Psoas muscle (tissue), 8 donors: ENCODE measurements around the gene SEMA3G. TPM values are rescaled to one million over a fixed set of nuclear protein-coding genes. Genes with fewer than 3 reads are reported as not detected.

ENCODE experiments used
- ATAC-seq, 4 donors: fragments of 200-7000 bp; cut with Tn5 transposase; one replicate each; pipeline ENCODE4 v1.9.1; 2020; ENCODE audit warnings: moderate library complexity in 3 of 4, mild to moderate bottlenecking in 2 of 4
- DNase-seq, 2 donors: peaks; one replicate each; pipeline ENCODE4 v3.0.0-alpha.2; 2020
- H3K27ac ChIP-seq: fragments of 200-600 bp; one replicate; pipeline ENCODE4 v1.8.0; 2022
- H3K27me3 ChIP-seq, 3 donors: fragments of 200-600 bp in 1 of 3; one replicate each; pipeline versions ENCODE4 v1.6.1 to v1.8.0; 2013 to 2022; ENCODE audit warnings: low read length in 2 of 3, mild to moderate bottlenecking in 2 of 3, moderate library complexity in 1 of 3; ENCODE audit not compliant: insufficient read depth in 3 of 3
- H3K36me3 ChIP-seq, 2 donors: fragments of 200-600 bp in 1 of 2; one replicate each; pipeline versions ENCODE4 v1.6.1 to v1.8.0; 2013 to 2022; ENCODE audit warnings: low read depth in 1 of 2, mild to moderate bottlenecking in 1 of 2, moderate library complexity in 1 of 2; ENCODE audit not compliant: insufficient read depth in 1 of 2
- H3K4me1 ChIP-seq: fragments of 200-600 bp; one replicate; pipeline ENCODE4 v1.8.0; 2022
- H3K4me3 ChIP-seq: fragments of 200-600 bp; one replicate; pipeline ENCODE4 v1.8.0; 2022; ENCODE audit warnings: mild to moderate bottlenecking
- H3K9me3 ChIP-seq: fragments of 200-600 bp; one replicate; pipeline ENCODE4 v1.8.0; 2022
- CTCF ChIP-seq: fragments of 200-600 bp; IDR thresholded peaks from one replicate; pipeline ENCODE4 v1.8.0; 2022; ENCODE audit warnings: antibody characterized with exemption
- WGBS, 3 donors: extraction: QIAGEN DNeasy Blood & Tissue Kit; methylation state at CpG; one replicate each; pipeline versions ENCODE4 v1.1.6 to v1.1.7; 2013; 5-methylcytosine and 5-hydroxymethylcytosine counted together
- intact Hi-C, 2 donors: fragments of 100-400 bp; cut with DNase I; formaldehyde crosslinking; loops; one replicate each; pipeline versions ENCODE4 v1.11.0 to v1.14.2; 2022
- polyA plus RNA-seq, 3 donors: library from polyadenylated mRNA; stranded (reverse); fragments of 200-250 nt; gene quantifications; one replicate each; pipeline ENCODE4 v1.2.3, GENCODE V29; 2013
- total RNA-seq, 4 donors: library from RNA; stranded (reverse); fragmentation: NEBNext Ultra II Directional in 2 of 4; extraction: Animal tissue kit (Norgen Biotek cat#: 25700) in 2 of 4; gene quantifications; one replicate each; pipeline versions ENCODE4 v1.2.1 to v1.2.4, GENCODE V29; 2021 to 2023
- donor health status: healthy with polysubstance abuse.
- donor health status: DM: no; HTN: no; CAD: no; lungs with moderate emphysema.
- donor health status: Bipolar disorder and iron deficiency.
- donor health status: healthy.
- donor health status: DM: yes; HTN: yes; CAD: no.
- donor health status: DM: no; HTN: no; CAD: no.
- donor health status: DM: no; HTN: no; CAD: no.
- donor health status: DM: yes; HTN: yes; CAD: no.

The SEMA3G gene
- total and polyA plus RNA-seq, 7 donors, result 6.0 to 13.8 (median 6.5) TPM

- no peak overlapping the region for H3K4me3 ChIP-seq
- no peaks in the 10 kb centered on the region for H3K27me3 ChIP-seq
- no peaks in the 10 kb centered on the region for H3K36me3 ChIP-seq
- 89 to 91% (median 89%) methylated on average over 12 of the region's 12 CpGs for WGBS, 3 donors
- DNase-seq (no peak), ATAC-seq (no peak)
- no peak overlapping the region for H3K27ac ChIP-seq
- H3K9me3 ChIP-seq, result no peaks in the 10 kb centered on the region
- TF ChIP-seq CTCF, result no peak
- intact Hi-C loops, result no loop called here
- no peaks in the 10 kb centered on the region for H3K4me1 ChIP-seq
Measured at GRCh38 chr3:52440249-52440551, 4.7 kb downstream of the SEMA3G start.

- no peak for ATAC-seq
- Histone ChIP-seq H3K36me3 (no peaks in the 10 kb centered on the region), H3K4me1 (no peaks in the 10 kb centered on the region), H3K4me3 (no peak overlapping the region), H3K27ac (no peak overlapping the region), H3K27me3 (no peaks in the 10 kb centered on the region), H3K9me3 (no peaks in the 10 kb centered on the region)
- 90 to 94% (median 93%) methylated on average over 16 of the region's 16 CpGs for WGBS, 3 donors
- TF ChIP-seq CTCF, result no peak
- intact Hi-C loops, result no loop called here
- DNase-seq, result no peak
Measured at GRCh38 chr3:52439426-52440248, 5.3 kb downstream of the SEMA3G start.

GRCh38 chr3:52438579-52439425 is 6.1 kb downstream of the SEMA3G start:
- no peak overlapping the region for H3K27ac ChIP-seq

GRCh38 chr3:52438104-52438376 is 6.9 kb downstream of the SEMA3G start:
- no peak for TF ChIP-seq CTCF
- peaks cover 3% of the 10 kb centered on the region for H3K4me1 ChIP-seq

More at GRCh38 chr3:52438579-52439425, 6.1 kb downstream of the SEMA3G start:
- ATAC-seq, result no peak
- Histone ChIP-seq H3K9me3 (no peaks in the 10 kb centered on the region), H3K27me3 (no peaks in the 10 kb centered on the region), H3K4me1 (no peaks in the 10 kb centered on the region), H3K36me3 (no peaks in the 10 kb centered on the region), H3K4me3 (no peak overlapping the region)
- intact Hi-C loops, result no loop called here
- no peak for DNase-seq
- no peak for TF ChIP-seq CTCF
- WGBS, 3 donors, result 85 to 88% (median 87%) methylated on average over 9 of the region's 9 CpGs

More at GRCh38 chr3:52438104-52438376, 6.9 kb downstream of the SEMA3G start:
- DNase-seq (no peak), ATAC-seq (no peak)
- H3K27me3 ChIP-seq, result no peaks in the 10 kb centered on the region
- intact Hi-C loops, result no loop called here
- H3K36me3 ChIP-seq, result no peaks in the 10 kb centered on the region
- H3K27ac ChIP-seq, result no peak overlapping the region
- H3K9me3 ChIP-seq, result no peaks in the 10 kb centered on the region
- 85 to 89% (median 86%) methylated on average over 6 of the region's 6 CpGs for WGBS, 3 donors
- no peak overlapping the region for H3K4me3 ChIP-seq
